GM21423 (cell line): ENCODE measurements around the gene HLF.

Experiments used
- ATAC-seq: cut with Tn5 transposase; IDR thresholded peaks from one replicate; pipeline ENCODE4 v1.9.1; 2021; ENCODE audit warnings: mild to moderate bottlenecking, moderate library complexity; ENCODE audit not compliant: unreplicated experiment

The HLF gene

DNA sequence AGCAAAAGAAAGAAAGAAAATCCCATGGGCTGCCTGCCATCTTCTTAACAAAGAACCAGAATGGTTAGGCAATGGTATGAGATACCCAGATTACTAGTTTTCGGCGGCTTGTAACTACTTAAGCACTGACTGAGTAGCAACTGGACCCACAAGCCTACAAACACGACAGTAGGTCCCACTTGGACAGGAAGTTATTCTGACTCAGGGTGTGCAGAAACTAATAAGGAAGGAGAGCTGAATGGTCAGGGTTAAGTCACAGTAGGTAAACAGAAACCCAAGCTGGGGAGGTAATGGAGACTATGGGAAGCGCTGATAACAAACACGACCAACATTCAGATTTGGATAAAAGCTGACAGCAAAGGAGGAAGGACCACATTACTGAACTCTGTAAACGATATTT is 10.4 kb upstream of the HLF start:
- ATAC-seq, result no peak

DNA sequence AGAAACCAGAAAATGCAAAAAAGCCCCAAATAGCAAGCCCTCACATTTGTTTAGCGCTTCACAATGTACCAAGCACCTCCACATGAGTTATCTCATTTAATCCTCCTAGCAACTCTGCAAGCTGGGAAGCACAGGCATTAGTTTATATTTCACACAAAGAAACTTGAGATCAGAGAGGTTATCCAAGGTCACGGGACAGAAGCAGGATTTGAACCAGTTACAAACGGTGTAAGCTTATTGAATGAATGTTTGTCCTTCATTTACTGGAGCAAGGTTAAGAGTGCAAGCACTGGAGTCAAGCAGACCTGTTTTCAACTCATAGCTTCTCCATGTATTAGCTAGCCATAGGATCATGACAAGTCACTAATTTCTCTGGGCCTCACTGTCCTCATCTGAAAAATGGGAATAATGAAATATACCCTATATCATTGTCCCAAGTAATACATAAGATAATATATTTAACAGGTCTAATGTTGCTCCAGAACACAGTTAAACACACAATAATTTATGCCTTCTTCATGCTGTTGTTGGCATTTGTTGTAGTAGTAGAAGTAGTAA is 6.1 kb upstream of the HLF start:
- ATAC-seq, result no peak

DNA sequence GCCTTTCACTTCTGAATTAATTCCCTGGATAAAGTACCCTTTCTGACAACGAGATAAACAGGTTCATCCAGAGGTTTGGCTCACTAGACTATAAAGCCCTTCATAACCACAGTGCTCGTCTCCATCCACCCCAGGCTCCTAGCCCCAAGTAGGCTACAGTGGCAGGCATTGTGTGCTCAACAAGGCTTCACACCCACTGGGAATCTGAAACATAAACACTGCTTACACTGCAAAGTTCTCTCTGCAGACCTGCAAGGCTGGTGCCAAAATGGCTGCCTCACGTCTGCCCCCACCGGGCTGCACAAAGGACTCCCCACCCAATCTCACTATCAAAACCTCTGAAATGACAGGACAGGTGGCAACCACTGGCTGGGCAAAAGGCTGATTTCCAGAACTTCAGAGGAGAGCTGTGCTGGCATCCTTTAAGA is 5.1 kb upstream of the HLF start:
- ATAC-seq, result no peak

DNA sequence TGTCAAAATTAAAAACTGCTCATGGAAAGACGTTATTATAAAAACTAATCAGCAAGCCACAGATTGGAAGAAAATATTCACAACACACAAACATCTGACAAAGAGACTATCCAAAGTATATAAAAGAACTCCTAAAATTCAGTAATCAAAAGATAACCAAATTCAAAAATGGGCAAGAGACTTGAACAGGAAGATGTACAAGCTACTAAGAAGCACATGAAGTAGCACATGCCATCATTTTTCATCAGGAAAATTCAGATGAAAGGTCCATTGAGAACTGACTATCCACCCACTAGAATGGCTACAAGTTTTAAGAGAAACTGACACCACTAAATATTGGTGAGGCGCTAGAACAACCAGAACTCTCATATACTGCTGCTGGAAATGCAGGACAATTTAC is 3.4 kb upstream of the HLF start:
- no peak for ATAC-seq

DNA sequence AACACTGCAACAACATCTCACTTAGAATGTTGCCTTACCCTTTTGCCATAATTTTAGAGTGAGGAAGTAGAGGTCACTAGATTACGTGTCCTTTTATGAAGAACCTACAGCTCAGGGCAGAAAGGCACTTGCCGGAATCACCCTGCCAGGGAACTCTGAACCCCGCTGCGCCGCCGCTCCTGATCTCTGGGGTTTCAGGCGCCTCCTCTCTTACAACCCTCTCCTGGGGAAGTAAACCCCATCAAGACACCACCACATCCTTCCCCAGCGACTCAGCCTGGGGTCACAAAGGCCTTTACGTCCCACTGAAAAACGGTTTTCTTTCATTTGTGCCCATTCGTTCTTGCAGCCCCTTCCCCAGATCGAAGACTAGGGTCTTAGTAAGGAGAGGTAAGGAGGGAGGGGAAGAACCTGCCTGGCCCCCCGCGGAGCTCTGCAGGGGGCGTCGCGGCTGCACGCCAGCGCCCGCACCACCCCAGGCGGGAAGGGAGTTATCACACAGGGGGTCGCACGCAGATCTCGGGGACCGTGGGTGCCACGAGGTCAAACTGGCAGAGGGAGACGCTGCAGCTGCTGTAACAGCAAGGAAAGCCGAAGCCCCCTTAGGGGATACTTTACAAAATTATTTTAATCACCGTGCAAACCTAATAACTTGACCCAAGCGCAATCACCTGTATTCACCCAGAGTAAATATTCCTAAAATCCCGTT is 1.0 kb upstream of the HLF start:
- ATAC-seq, result no peak

DNA sequence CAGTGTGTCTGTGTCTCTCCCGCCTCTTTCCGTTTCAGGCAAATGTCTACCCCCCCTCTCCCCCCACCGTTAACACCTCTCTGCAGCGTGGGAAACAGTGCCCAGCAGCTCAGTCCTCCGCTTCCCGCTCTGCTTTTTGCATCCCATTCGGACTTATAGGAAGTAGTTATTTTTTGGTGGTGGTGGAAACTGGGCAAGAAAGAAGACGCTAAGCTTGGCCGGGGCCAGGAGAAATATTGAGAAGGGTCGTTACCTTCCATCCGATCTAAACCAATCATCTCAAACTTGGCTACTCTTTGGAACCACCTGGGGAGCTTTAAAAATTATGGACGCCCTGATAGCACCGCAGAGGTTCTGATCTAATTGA is 499 bp upstream of the HLF start:
- no peak for ATAC-seq

DNA sequence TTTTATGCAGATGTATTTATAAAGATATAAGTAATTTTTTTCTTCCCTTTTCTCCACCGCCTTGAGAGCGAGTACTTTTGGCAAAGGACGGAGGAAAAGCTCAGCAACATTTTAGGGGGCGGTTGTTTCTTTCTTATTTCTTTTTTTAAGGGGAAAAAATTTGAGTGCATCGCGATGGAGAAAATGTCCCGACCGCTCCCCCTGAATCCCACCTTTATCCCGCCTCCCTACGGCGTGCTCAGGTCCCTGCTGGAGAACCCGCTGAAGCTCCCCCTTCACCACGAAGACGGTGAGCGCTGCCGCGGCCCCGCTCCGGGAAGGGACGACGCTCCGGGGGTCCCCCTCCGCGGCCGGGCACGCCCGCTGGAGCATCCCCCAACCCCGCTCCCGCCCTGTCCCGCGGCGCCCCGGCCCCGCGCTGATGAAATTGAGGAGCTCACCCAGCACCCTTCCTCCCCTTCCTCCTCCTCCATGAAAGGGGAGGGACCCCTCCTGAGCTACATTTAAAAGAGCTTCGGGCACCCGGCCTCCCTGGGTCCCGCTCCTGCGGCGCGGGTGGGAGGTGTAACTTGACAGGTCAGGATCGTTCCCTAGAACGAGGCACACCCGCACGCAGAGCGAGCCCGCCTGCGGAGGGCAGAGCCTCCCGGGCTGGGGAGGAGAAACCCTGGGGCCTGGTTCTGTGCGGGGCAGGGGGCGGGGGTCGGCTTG is 706 bp downstream of the HLF start:
- ATAC-seq, result no peak

DNA sequence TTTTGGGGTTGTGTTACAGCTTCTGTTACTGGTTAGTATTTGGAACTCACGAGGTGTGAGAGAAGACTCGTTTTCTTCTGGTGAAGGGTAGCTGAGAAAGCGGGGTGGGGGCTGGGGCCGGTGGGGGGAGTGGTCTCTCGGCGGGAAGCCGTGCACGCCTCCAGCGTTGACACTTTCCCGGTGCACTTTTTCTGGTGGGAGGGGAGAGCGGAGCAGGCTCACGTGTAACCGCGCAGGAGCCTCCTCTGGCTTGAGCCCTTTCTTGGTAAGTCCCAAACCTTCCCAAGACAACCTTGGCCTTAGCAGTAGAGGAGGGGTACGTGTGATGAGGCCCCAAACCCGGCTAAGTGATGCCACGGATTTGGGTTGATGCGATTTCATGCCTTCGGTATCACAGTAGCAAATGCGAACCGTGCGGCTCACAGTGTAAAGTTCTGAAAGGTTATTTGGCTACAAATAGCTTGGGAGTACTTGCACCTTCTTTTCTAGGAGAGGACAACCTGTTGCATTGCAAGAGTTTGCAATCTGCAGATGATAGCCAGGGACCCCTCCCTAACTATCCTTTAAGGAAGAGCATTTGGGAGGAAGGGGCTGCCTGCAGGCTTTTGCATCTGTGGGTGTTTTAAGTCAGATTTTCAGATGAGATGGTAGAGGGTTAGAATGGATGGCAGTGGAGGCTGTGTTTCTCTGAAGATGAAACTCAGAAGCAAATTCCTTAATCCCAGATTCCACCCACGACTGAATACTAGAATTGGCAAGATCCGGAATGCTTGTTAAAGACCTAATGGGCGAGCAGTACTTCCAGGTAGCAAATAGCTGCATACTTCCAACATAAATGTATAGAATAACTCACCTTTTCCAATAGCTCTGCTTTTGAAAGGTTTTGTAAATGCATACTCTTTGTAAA is 1.5 kb downstream of the HLF start:
- no peak for ATAC-seq

DNA sequence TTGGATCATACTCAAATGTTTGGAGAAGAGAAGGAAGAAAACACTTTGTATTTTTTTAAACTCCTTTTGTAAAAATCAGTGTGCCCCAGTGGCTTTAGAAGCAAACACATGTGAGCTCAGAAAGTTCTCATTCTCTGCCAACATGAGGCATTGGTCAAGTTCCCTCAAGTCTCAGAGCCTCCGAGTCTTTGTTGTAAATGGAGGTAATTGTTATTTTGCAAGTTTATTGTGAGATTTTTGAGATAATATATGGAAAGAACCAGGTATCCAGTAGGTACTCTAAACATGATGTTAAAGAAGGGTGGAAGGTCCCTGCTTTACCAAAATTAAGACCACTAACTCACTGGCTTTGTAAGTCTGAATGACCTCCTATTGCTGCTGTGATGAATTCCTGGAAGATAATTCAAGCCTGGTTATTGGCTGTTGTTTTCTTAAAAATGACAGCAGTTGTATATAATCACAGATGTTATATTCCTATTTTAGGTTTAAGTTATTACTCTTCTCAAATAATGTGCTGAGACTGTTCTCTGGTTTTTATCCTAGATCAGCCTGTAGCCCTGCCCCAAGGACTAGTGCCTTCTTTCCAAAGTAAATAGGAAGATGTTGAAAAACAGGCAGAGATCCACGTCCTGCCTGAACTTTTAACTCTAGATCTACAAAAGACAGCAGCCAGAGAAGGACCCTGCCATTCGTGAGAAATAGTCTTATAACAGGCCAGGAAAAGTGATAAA is 2.4 kb downstream of the HLF start:
- ATAC-seq, result no peak

DNA sequence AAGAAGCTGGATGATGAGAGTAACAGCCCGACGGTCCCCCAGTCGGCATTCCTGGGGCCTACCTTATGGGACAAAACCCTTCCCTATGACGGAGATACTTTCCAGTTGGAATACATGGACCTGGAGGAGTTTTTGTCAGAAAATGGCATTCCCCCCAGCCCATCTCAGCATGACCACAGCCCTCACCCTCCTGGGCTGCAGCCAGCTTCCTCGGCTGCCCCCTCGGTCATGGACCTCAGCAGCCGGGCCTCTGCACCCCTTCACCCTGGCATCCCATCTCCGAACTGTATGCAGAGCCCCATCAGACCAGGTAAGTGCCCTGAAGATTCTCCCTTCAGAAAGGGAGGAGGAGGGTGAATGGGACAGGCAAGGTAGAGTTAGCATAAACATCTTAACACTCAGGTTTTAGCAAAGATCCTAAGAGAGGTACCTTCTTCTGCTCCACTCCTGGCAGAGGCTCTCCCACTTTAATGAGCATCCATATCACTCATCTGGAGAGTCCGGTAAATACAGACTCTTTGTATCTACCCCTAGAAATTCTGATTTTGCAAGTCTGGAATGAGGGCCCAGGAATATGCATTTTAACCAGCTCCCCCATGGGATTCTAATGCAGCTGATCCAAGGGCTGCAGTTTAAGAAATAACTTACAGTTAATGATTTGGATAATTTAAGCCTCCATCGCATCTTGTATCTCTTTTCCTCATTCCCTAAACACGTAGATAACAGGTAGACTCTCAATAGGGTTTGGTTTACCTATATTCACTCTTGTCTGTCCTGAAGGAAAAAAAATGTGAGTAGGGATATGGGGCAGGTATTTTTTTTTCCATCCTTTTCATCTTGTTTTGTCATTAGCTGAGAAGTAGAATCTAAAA is 3.3 kb downstream of the HLF start:
- no peak for ATAC-seq

DNA sequence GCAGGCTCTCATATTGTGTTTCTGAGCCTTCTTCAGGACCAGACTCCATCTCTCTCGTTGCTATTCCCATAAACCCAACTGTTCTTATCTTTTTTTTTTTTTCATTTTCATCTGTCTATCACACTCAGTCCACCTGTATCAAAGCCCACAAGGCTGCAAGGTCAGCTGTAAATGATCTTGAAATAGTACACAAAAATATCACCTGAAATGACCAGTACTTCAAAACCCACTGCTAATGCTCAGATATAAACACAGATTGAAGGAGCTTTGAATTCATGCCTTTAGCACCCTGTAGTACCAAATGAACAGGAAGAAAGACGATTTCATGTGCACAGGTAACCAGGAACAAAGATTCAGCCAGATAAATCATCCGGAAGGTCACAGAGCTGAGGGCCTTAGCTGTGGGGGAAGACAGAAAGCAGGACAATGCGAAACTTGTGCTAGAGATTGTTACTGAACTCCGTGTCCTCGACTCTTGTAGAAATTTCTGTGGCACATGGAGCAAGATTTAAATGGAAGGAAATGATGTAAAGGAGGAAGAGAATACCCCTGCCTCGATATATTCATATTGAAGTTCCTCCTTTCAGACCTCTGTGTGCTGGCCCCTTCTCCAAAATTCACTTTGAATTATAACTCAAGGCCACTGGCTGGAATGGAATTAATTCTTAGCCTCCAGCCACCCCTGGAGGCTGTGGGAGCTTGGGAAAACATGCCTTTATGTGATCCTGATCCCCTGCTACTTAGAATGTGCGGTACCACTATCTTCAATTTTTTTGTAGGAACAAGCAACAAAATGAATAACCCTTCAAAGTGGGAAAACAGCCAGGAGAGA is 4.1 kb downstream of the HLF start:
- ATAC-seq, result no peak

DNA sequence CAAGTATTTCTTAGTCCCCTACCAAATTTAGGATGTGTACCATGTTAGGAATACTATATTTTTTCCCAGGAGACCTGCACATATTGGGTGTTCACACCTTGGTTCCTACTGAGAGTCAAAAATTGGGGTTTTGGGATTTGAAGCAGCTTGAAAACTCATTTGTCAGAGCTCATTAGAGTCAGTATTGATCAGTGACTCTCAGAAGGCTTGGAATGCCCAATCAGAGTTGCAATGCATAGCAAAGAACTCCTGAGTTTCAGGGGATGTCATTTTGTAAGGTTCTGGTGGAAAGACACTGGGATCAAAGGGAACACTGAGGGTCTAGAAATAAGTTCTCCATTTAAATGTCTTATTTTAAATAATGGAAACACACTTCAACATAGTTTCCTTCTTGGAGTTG is 5.1 kb downstream of the HLF start:
- ATAC-seq, result no peak

DNA sequence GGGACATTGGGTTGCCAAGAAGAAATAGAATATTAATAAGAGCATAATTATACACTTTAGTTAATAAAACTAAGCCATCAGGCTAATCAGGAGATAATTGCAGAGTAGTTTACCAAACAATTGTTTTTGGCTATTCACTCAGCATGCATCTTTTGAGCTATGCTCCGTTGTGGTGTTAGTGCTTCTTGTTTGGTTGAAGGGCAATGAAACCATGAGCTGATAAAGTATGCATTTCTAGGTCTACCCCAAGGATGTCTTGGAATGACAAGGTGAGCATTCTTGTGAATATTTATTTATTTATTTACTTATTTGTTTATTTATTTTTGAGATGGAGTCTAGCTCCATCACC is 6.4 kb downstream of the HLF start:
- ATAC-seq, result no peak

DNA sequence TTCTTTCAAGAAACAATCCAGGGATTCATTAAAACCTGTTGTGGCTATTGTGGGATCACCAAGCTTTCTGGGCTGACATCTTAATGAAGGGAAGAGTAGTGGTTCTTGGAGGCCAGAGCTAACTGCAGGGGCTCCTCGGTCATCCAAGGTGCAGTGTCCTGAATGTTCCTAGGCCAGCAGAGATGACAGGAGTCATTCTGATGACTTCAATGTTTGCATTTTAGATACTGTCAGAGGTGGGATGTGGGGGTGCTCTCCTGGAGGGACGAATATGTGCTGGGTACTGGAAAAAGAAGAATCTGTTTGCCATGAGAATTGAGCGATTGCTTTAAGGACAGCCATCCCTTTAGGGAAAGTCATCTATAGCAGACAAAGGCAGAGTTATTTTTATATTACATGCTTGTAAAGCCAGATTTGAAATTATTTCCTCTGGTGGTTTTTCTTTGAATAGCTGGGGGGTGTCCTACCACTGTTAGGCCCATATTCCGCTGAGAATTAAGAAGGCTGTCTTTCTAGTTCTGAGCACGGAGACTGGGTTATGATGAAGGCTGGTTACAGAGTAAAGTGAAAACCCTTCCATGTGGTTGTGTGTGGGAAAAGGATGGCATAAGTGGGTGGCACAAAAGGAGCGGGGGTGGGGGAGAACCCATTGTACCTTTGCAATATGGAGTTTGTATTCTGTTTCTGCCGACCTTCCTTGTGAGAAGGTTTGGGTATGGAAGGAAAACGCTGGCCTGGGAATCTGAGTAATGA is 7.4 kb downstream of the HLF start:
- ATAC-seq, result no peak

DNA sequence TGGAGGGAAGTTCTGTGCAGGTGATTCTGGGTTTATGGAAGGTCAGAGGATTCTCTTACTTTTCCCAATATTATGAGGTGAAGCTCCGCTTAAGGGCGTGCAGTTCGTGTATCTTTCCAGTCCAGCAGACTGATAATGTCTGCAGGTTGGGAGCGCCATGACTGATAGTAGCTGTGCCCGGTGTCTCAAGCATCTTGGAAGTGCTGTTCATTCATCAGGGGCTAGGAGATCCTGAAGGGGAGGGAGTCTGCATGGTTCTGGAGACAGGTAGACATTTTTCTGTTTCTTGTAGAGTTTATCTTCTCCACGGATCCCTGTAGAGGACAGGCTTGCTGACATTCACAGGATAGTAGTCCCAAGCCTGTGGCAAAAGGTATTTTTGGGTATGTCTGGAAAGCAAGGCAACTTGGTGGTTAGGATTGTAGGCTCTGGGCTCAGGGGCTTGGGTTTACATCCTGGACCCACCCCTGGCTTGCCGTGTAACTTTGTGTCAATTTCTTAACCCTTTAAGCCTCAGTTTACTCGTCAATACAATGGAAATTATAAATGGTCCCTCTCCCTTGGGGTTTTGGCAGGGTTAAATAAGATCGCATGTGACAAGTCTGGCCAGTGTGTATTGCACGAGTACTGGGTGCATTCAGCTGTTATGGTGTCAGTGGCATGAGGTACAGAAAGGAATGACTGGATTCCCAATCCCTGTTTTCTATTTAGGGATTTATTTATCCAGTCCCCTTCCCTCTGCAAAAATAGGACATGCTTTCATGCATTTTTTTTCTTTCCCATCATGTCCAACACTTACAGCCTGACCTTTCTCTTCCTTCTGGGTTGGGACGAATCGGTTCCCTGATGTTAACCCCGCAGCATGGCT is 8.2 kb downstream of the HLF start:
- ATAC-seq, result no peak

DNA sequence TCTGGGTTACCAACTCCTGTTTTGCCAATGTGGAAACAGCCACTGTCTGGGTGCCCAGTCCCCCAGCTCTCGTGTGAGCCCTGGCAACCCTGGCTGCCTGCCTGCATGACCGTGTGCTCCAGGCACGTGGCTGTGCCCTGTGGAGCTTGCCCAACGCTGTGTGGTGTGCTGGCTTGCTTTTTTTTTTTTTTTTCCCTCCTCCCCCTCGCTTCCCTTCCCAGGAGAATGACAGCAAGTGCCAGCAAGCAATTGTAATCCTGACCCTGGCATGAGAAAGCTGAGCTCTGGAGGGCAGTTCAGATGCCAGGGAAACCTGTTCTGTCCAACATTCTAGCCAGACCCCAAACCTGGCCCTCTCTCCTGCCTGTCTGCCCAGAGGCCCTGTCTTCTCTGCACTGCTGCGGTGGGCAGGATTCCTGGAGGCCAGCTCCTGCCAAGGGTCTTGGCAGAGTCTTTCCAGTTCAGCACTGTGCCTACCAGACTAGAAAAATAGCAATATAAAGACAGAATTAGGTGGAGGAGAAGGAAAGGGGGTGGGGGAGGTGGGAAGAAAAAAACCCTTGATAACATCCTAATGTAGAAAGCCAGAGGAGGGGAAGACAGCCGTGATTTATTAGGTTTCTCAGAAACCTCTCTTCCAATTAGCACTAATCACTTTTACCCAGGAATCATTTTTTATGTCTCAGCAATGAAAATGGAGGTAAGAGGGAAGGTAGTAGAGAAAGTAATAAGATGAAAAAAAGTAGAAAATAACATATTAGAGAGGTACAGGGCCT is 9.0 kb downstream of the HLF start:
- ATAC-seq, result no peak
